Endothelial cell of umbilical vein (primary cell): ENCODE data around the gene ROBO2. TPM values are rescaled to one million over a fixed set of nuclear protein-coding genes. Genes with fewer than 3 reads are reported as not detected.

Source experiments
- BruUV-seq: library from RNA; stranded (reverse); fragments of 400-500 nt; replicated peaks from 2 replicates; lab custom pipeline; 2021; lab: Mats Ljungman, UMichigan
- CTCF ChIA-PET: fragments of 300-600, 350-600 bp; sonication (Branson Sonifier 250); formaldehyde crosslinking; loops from one replicate; lab custom pipeline; 2021; ENCODE audit warnings: antibody characterized with exemption, inconsistent platforms; lab: Charles Lee
- POLR2A ChIA-PET: fragments of 300-600, 350-600 bp; sonication (Branson Sonifier 250); formaldehyde crosslinking; loops from one replicate; lab custom pipeline; 2021; ENCODE audit warnings: antibody characterized with exemption, inconsistent platforms; lab: Charles Lee
- DNase-seq: peaks from one replicate; pipeline ENCODE4 v3.0.0-alpha.2; 2011; ENCODE audit warnings: low read depth, low spot score
- FAIRE-seq: peaks from 2 replicates; lab custom pipeline; 2011; peaks lifted over from hg19 to GRCh38; lab: Jason Lieb, UNC
- H2AFZ ChIP-seq: 2 replicates; pipeline ENCODE4 v1.6.0; 2012; ENCODE audit warnings: low read depth, low read length, control low read depth, inconsistent platforms
- H3K27ac ChIP-seq: 2 replicates; pipeline ENCODE4 v1.5.1; 2011; ENCODE audit warnings: low read depth, mild to moderate bottlenecking, control low read depth, low read length, moderate library complexity; ENCODE audit not compliant: insufficient read depth
- H3K27me3 ChIP-seq, 2 experiments: 2 replicates each; pipeline versions ENCODE4 v1.6.0 to v1.6.1; 2011; ENCODE audit warnings: low read length in 2 of 2, mixed read lengths in 1 of 2; ENCODE audit not compliant: control insufficient read depth in 2 of 2, insufficient read depth in 2 of 2
- H3K36me3 ChIP-seq, 2 experiments: 2 replicates in 1 of 2; 3 replicates in 1 of 2; pipeline ENCODE4 v1.5.1; 2011; ENCODE audit warnings: low read length in 2 of 2, mild to moderate bottlenecking in 1 of 2, moderate library complexity in 1 of 2; ENCODE audit not compliant: control insufficient read depth in 2 of 2, insufficient read depth in 2 of 2; ENCODE audit errors: extremely low read depth in 1 of 2
- H3K4me1 ChIP-seq: 3 replicates; pipeline ENCODE4 v1.5.1; 2011; ENCODE audit warnings: mild to moderate bottlenecking, low read length; ENCODE audit not compliant: control insufficient read depth, insufficient read depth; ENCODE audit errors: extremely low read depth
- H3K4me2 ChIP-seq: 2 replicates; pipeline ENCODE4 v1.6.1; 2011; ENCODE audit warnings: low read length, control low read depth, mixed read lengths; ENCODE audit not compliant: insufficient read depth
- H3K4me3 ChIP-seq, 3 experiments: fragments of 200-600 bp in 1 of 3; sonication (generic), shearing (Covaris generic) in 1 of 3; replicated peaks in 1 of 3; 2 replicates each; pipeline ENCODE4 v1.5.1; 2011 to 2016; ENCODE audit warnings: control low read depth in 3 of 3, low read length in 3 of 3, mild to moderate bottlenecking in 2 of 3, inconsistent platforms in 1 of 3, low read depth in 1 of 3, moderate library complexity in 1 of 3; ENCODE audit not compliant: insufficient read depth in 1 of 3
- H3K79me2 ChIP-seq: 2 replicates; pipeline ENCODE4 v1.6.0; 2012; ENCODE audit warnings: low read length, inconsistent platforms; ENCODE audit not compliant: control insufficient read depth, insufficient read depth
- H3K9ac ChIP-seq: replicated peaks from 2 replicates; pipeline ENCODE3; 2011; ENCODE audit warnings: low read length, control low read depth; ENCODE audit not compliant: insufficient read depth; ENCODE audit errors: extremely low read depth
- H3K9me1 ChIP-seq: replicated peaks from 3 replicates; pipeline ENCODE4 v1.6.0; 2011; ENCODE audit warnings: mild to moderate bottlenecking, low read length; ENCODE audit not compliant: control insufficient read depth, insufficient read depth; ENCODE audit errors: extremely low read depth
- H3K9me3 ChIP-seq: replicated peaks from 2 replicates; pipeline ENCODE4 v1.5.1; 2012; ENCODE audit warnings: low read length, inconsistent platforms; ENCODE audit not compliant: control insufficient read depth, insufficient read depth
- H4K20me1 ChIP-seq: replicated peaks from 2 replicates; pipeline ENCODE3; 2011; ENCODE audit warnings: mild to moderate bottlenecking, low read length; ENCODE audit not compliant: control insufficient read depth, insufficient read depth; ENCODE audit errors: extremely low read depth
- EZH2 ChIP-seq: IDR thresholded peaks from 2 replicates; pipeline ENCODE4 v1.6.1; 2012; ENCODE audit warnings: borderline replicate concordance, low read depth, mild to moderate bottlenecking, moderate library complexity, low read length, inconsistent platforms; ENCODE audit not compliant: severe bottlenecking
- FOS ChIP-seq: IDR thresholded peaks from 2 replicates; pipeline ENCODE4 v1.6.1; 2011; ENCODE audit warnings: mild to moderate bottlenecking, low read length, moderate library complexity, borderline replicate concordance; ENCODE audit not compliant: insufficient read depth
- GATA2 ChIP-seq: IDR thresholded peaks from 2 replicates; pipeline ENCODE4 v1.7.0; 2011; ENCODE audit warnings: low read depth, mild to moderate bottlenecking, moderate library complexity, mixed read lengths, low read length; ENCODE audit not compliant: insufficient read length, insufficient read depth
- JUN ChIP-seq: IDR thresholded peaks from 2 replicates; pipeline ENCODE4 v1.6.1; 2011; ENCODE audit warnings: borderline replicate concordance, low read depth; ENCODE audit not compliant: insufficient read length, insufficient read depth
- MYC ChIP-seq: IDR thresholded peaks from one replicate; pipeline ENCODE4 v1.6.1; 2011; ENCODE audit warnings: mild to moderate bottlenecking, low read depth, low read length
- POLR2A ChIP-seq: IDR thresholded peaks from 2 replicates; pipeline ENCODE4 v1.6.1; 2012; ENCODE audit warnings: low read depth, mild to moderate bottlenecking, control low read depth, low read length
- POLR2AphosphoS5 ChIP-seq: IDR thresholded peaks from 2 replicates; pipeline ENCODE4 v1.6.1; 2012; ENCODE audit warnings: low read depth, mild to moderate bottlenecking, control low read depth, low read length, moderate library complexity; ENCODE audit not compliant: insufficient read depth
- dilution Hi-C: fragments of 300-500 bp; cut with MboI; formaldehyde crosslinking; loops from one replicate; pipeline ENCODE4 v1.15.0; 2019; ENCODE audit warnings: low sequenced_read_pairs; ENCODE audit not compliant: extremely low pct_ligation_motif_present
- intact Hi-C: fragments of 100-400 bp; cut with micrococcal nuclease; formaldehyde crosslinking; loops from one replicate; pipeline ENCODE4 v1.10.0; 2022
- polyA plus RNA-seq, 4 experiments: library from polyadenylated mRNA; depleted of rRNA in 3 of 4; stranded (reverse) in 3 of 4; unstranded in 1 of 4; fragments of >200 nt; gene quantifications; 2 replicates each; pipeline versions ENCODE4 v1.2.1 to v1.2.3, GENCODE V29; 2011 to 2012; ENCODE audit warnings: missing spikeins in 1 of 4
- total RNA-seq: library from RNA; stranded (reverse); gene quantifications from 2 replicates; pipeline ENCODE4 v1.2.3, GENCODE V29; 2021
- TF ChIP-seq, protein P1 (sequence below): IDR thresholded peaks from 2 replicates; pipeline ENCODE4 v1.6.1; 2011; ENCODE audit not compliant: insufficient read depth, insufficient read length
- TF ChIP-seq, protein P2 (sequence below), 2 donors: IDR thresholded peaks; 1 replicate in 1 of 2; 2 replicates in 1 of 2; pipeline ENCODE4 v1.5.1; 2011; ENCODE audit warnings: low read length in 2 of 2, mild to moderate bottlenecking in 2 of 2, moderate library complexity in 2 of 2, control low read depth in 1 of 2, inconsistent platforms in 1 of 2, low read depth in 1 of 2; ENCODE audit not compliant: insufficient read depth in 1 of 2; ENCODE audit errors: extremely low read depth in 1 of 2

The ROBO2 gene
- total and polyA plus RNA-seq, 2 donors (not counting 3 experiments of a cell fraction or from before 2014, with no cell fraction given) = not detected

DNA sequence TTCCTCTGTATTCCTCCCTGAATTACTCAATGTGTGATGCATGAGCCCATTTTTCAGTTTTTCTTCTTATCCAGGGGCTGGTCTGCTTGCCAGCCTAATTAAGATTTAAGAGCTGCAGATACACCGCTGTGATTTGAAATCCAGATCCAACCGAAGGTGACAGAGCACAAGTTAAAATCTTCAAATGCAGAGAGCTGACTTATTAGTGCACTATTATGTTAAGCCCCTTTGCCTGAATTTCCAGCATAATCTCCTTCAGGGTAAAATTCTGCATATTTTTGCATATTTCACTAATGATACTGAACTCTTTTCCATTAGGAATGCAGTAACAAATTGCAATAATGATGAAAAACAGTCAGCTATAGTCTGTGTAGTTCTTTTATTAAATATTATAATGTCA lies 583.6 kb downstream of the ROBO2 start:
- Histone ChIP-seq H3K27me3 (no peaks in the 10 kb centered on the region), H3K9me3 (no peaks in the 10 kb centered on the region), H4K20me1 (no peaks in the 10 kb centered on the region), H3K4me3 (no peak overlapping the region), H3K79me2 (no peaks in the 10 kb centered on the region), H3K27ac (no peak overlapping the region), H3K9me1 (no peaks in the 10 kb centered on the region), H2AFZ (no peak overlapping the region), H3K4me2 (no peak overlapping the region), H3K36me3 (no peaks in the 10 kb centered on the region), H3K4me1 (no peaks in the 10 kb centered on the region), H3K9ac (no peak overlapping the region)
- no TSS peak for BruUV-seq
- no peak for DNase-seq
- dilution Hi-C loops (no loop called here), intact Hi-C loops (no loop called here)
- CTCF ChIA-PET = no interaction called here
- POLR2A ChIA-PET = no interaction called here
- TF ChIP-seq POLR2AphosphoS5 = no peak
- TF ChIP-seq MYC = no peak
- no peak for TF ChIP-seq EZH2
- TF ChIP-seq GATA2 = no peak
- TF ChIP-seq JUN = no peak
- TF ChIP-seq, protein P1, sequence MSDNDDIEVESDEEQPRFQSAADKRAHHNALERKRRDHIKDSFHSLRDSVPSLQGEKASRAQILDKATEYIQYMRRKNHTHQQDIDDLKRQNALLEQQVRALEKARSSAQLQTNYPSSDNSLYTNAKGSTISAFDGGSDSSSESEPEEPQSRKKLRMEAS = no peak
- no peak for FAIRE-seq

DNA sequence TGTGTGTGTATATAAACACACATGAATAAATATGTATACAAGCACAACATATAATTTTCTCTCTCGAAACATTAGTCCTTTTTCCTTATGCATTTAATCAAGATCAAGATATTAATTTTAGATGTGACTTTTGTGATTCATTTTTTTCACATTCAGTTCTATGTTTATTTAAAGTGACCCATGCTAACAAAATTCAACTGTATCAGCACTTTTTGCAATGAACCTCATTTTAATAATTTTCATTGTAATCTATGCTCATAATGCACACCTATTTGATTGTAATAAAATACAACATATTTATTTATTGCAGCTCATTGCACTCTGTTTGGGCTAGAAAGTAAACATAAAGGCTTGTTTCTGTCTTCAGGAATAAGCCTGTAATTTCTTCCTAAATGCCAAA lies 586.3 kb downstream of the ROBO2 start:
- no peak overlapping the region for H3K9ac ChIP-seq
- dilution Hi-C loops = no loop called here
- H3K27ac ChIP-seq = no peak overlapping the region
- no TSS peak for BruUV-seq
- intact Hi-C loops = no loop called here
- H3K9me3 ChIP-seq = no peaks in the 10 kb centered on the region
- CTCF ChIA-PET = interaction anchor here (1.4 kb wide), 1 partner anchor 16 kb away, joined by 3 read pairs; no protein-coding TSS in a partner anchor
- no peaks in the 10 kb centered on the region for H3K27me3 ChIP-seq
- no peak overlapping the region for H3K4me2 ChIP-seq
- FAIRE-seq (no peak), DNase-seq (no peak)
- H3K9me1 ChIP-seq = no peaks in the 10 kb centered on the region
- H3K4me3 ChIP-seq = no peak overlapping the region
- no peaks in the 10 kb centered on the region for H3K79me2 ChIP-seq
- H4K20me1 ChIP-seq = no peaks in the 10 kb centered on the region
- POLR2A ChIA-PET = no interaction called here
- H3K36me3 ChIP-seq = no peaks in the 10 kb centered on the region
- no peaks in the 10 kb centered on the region for H3K4me1 ChIP-seq
- TF ChIP-seq POLR2A (no peak), MYC (no peak), POLR2AphosphoS5 (no peak), JUN (no peak), EZH2 (no peak), GATA2 (no peak), FOS (no peak)
- TF ChIP-seq, protein P1 = no peak
- TF ChIP-seq, protein P2, sequence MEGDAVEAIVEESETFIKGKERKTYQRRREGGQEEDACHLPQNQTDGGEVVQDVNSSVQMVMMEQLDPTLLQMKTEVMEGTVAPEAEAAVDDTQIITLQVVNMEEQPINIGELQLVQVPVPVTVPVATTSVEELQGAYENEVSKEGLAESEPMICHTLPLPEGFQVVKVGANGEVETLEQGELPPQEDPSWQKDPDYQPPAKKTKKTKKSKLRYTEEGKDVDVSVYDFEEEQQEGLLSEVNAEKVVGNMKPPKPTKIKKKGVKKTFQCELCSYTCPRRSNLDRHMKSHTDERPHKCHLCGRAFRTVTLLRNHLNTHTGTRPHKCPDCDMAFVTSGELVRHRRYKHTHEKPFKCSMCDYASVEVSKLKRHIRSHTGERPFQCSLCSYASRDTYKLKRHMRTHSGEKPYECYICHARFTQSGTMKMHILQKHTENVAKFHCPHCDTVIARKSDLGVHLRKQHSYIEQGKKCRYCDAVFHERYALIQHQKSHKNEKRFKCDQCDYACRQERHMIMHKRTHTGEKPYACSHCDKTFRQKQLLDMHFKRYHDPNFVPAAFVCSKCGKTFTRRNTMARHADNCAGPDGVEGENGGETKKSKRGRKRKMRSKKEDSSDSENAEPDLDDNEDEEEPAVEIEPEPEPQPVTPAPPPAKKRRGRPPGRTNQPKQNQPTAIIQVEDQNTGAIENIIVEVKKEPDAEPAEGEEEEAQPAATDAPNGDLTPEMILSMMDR (IDR thresholded peaks at IDR 0.05; ENCODE audit: extremely low read depth in 1 of 2, insufficient read depth in 1 of 2, low read depth in 1 of 2, low read length in 2 of 2) = no peak
- H2AFZ ChIP-seq = no peak overlapping the region
